CD14-positive monocyte (primary cell): ENCODE results near the gene FRMPD4. TPM values are rescaled to one million over a fixed set of nuclear protein-coding genes. Genes with fewer than 3 reads are reported as not detected.

Experiments used
- DNase-seq, 3 donors: peaks; one replicate each; pipeline ENCODE4 v3.0.0-alpha.2; 2011 to 2022
- H2AFZ ChIP-seq: 2 replicates; pipeline ENCODE4 v1.6.0; 2012; ENCODE audit warnings: mild to moderate bottlenecking, low read depth, low read length, inconsistent platforms; ENCODE audit not compliant: insufficient read depth, poor library complexity, severe bottlenecking
- H3K27ac ChIP-seq, 2 donors: 1 replicate in 1 of 2; 2 replicates in 1 of 2; pipeline ENCODE4 v1.5.1; 2012 to 2013; ENCODE audit warnings: low read length in 2 of 2, control low read depth in 1 of 2, inconsistent platforms in 1 of 2, low read depth in 1 of 2, mild to moderate bottlenecking in 1 of 2
- H3K27me3 ChIP-seq, 2 donors: one replicate each; pipeline versions ENCODE4 v1.6.0 to v1.6.1; 2011 to 2013; ENCODE audit warnings: low read length in 2 of 2; ENCODE audit not compliant: control insufficient read depth in 2 of 2, insufficient read depth in 2 of 2
- H3K36me3 ChIP-seq, 2 donors: replicated peaks in 1 of 2; 1 replicate in 1 of 2; 2 replicates in 1 of 2; pipeline versions ENCODE4 v1.5.1 to v1.6.1; 2012 to 2013; ENCODE audit warnings: low read length in 2 of 2, control low read depth in 1 of 2, inconsistent platforms in 1 of 2, mild to moderate bottlenecking in 1 of 2; ENCODE audit not compliant: insufficient read depth in 2 of 2, control insufficient read depth in 1 of 2
- H3K4me1 ChIP-seq, 2 donors: 1 replicate in 1 of 2; 2 replicates in 1 of 2; pipeline versions ENCODE4 v1.5.1 to v1.6.1; 2012 to 2013; ENCODE audit warnings: low read length in 2 of 2, control low read depth in 1 of 2, inconsistent platforms in 1 of 2, mild to moderate bottlenecking in 1 of 2, moderate library complexity in 1 of 2; ENCODE audit not compliant: insufficient read depth in 2 of 2, control insufficient read depth in 1 of 2
- H3K4me2 ChIP-seq: replicated peaks from 2 replicates; pipeline ENCODE3; 2012; ENCODE audit warnings: low read length, moderate library complexity, mild to moderate bottlenecking; ENCODE audit not compliant: poor library complexity, severe bottlenecking; ENCODE audit errors: extremely low read depth
- H3K4me3 ChIP-seq, 3 experiments: fragments of 200-600 bp in 1 of 3; sonication (generic) in 1 of 3; replicated peaks in 1 of 3; 1 replicate in 2 of 3; 2 replicates in 1 of 3; pipeline ENCODE4 v1.5.1; 2011 to 2013; ENCODE audit warnings: low read length in 3 of 3, mild to moderate bottlenecking in 3 of 3, control low read depth in 2 of 3, low read depth in 2 of 3, inconsistent platforms in 1 of 3, moderate library complexity in 1 of 3
- H3K79me2 ChIP-seq: 2 replicates; pipeline ENCODE4 v1.6.0; 2012; ENCODE audit warnings: mild to moderate bottlenecking, control low read depth, inconsistent platforms, low read length, moderate library complexity; ENCODE audit not compliant: insufficient read depth
- H3K9ac ChIP-seq: 2 replicates; pipeline ENCODE4 v1.6.0; 2017; ENCODE audit warnings: low read length, mild to moderate bottlenecking; ENCODE audit not compliant: insufficient read depth, poor library complexity, severe bottlenecking
- H3K9me3 ChIP-seq, 2 donors: replicated peaks in 1 of 2; 1 replicate in 1 of 2; 2 replicates in 1 of 2; pipeline versions ENCODE4 v1.5.1 to v1.6.1; 2012 to 2013; ENCODE audit warnings: low read length in 2 of 2, control low read depth in 1 of 2; ENCODE audit not compliant: control insufficient read depth in 1 of 2, insufficient read depth in 1 of 2
- H4K20me1 ChIP-seq: 2 replicates; pipeline ENCODE4 v1.6.0; 2012; ENCODE audit warnings: mild to moderate bottlenecking, low read length, control low read depth, moderate library complexity; ENCODE audit not compliant: insufficient read depth
- H3K27ac Mint-ChIP-seq, 7 donors: one replicate each; pipeline ENCODE4 v1.8.0; 2020; ENCODE audit warnings: mild to moderate bottlenecking in 7 of 7, mixed read lengths in 7 of 7, moderate library complexity in 6 of 7, inconsistent platforms in 2 of 7
- H3K27me3 Mint-ChIP-seq, 3 donors: one replicate each; pipeline ENCODE4 v1.8.0; 2021 to 2022; ENCODE audit warnings: low read depth in 3 of 3, mild to moderate bottlenecking in 3 of 3, mixed read lengths in 3 of 3, moderate library complexity in 3 of 3, inconsistent platforms in 1 of 3
- H3K36me3 Mint-ChIP-seq, 2 donors: one replicate each; pipeline ENCODE4 v1.8.0; 2020; ENCODE audit warnings: mixed read lengths in 2 of 2, inconsistent platforms in 1 of 2, mild to moderate bottlenecking in 1 of 2
- H3K4me1 Mint-ChIP-seq: one replicate; pipeline ENCODE4 v1.8.0; 2020; ENCODE audit warnings: mild to moderate bottlenecking, mixed read lengths
- H3K4me3 Mint-ChIP-seq, 2 donors: one replicate each; pipeline ENCODE4 v1.8.0; 2020; ENCODE audit warnings: mild to moderate bottlenecking in 2 of 2, mixed read lengths in 2 of 2, moderate library complexity in 1 of 2
- H3K9me3 Mint-ChIP-seq, 7 donors: one replicate each; pipeline ENCODE4 v1.8.0; 2020 to 2022; ENCODE audit warnings: mixed read lengths in 7 of 7, mild to moderate bottlenecking in 6 of 7, moderate library complexity in 6 of 7, inconsistent platforms in 2 of 7
- WGBS: methylation state at CpG from one replicate; pipeline ENCODE4 v1.1.5; 2013; ENCODE audit warnings: missing lambda C conversion rate; ENCODE audit not compliant: insufficient coverage; 5-methylcytosine and 5-hydroxymethylcytosine counted together
- intact Hi-C, 2 donors: fragments of 100-400 bp; cut with micrococcal nuclease; formaldehyde crosslinking; loops; one replicate each; pipeline versions ENCODE4 v1.15.0 to v1.15.1; 2023
- polyA plus RNA-seq, 3 donors: library from polyadenylated mRNA; depleted of rRNA in 1 of 3; unstranded in 2 of 3; stranded (reverse) in 1 of 3; fragments of 300-500 nt in 2 of 3; fragments of >200 nt in 1 of 3; fragmentation: Illumina TruSeq in 2 of 3; gene quantifications; 1 replicate in 2 of 3; 2 replicates in 1 of 3; pipeline ENCODE4 v1.2.3, GENCODE V29; 2012 to 2021
- TF ChIP-seq, protein P1 (sequence below): fragments of 200-600 bp; IDR thresholded peaks from one replicate; pipeline ENCODE4 v1.8.0; 2022; ENCODE audit warnings: antibody characterized with exemption, mild to moderate bottlenecking

The FRMPD4 gene
- polyA plus RNA-seq, 3 donors: not detected

DNA sequence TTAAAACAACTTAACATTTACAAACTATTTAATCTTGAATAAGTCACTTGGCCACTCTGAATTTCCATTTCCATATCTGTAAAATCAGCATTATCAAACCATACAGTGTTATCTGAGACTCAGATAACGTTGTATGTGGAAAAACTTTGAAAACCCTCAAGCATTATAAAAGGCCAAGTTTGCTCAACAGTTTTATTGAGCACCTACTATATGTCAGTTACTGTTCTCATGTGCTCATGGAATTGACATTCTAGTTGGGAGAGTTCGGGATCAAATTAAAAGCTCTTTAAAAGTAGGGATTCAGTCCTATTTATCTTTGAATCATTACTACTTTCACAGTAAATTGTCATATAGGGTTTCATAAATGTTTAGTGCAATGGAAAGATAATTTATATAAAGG lies 97.9 kb downstream of the FRMPD4 start:
- TF ChIP-seq, protein P1, sequence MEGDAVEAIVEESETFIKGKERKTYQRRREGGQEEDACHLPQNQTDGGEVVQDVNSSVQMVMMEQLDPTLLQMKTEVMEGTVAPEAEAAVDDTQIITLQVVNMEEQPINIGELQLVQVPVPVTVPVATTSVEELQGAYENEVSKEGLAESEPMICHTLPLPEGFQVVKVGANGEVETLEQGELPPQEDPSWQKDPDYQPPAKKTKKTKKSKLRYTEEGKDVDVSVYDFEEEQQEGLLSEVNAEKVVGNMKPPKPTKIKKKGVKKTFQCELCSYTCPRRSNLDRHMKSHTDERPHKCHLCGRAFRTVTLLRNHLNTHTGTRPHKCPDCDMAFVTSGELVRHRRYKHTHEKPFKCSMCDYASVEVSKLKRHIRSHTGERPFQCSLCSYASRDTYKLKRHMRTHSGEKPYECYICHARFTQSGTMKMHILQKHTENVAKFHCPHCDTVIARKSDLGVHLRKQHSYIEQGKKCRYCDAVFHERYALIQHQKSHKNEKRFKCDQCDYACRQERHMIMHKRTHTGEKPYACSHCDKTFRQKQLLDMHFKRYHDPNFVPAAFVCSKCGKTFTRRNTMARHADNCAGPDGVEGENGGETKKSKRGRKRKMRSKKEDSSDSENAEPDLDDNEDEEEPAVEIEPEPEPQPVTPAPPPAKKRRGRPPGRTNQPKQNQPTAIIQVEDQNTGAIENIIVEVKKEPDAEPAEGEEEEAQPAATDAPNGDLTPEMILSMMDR: no peak
- DNase-seq: no peak
- Mint-ChIP-seq H3K9me3 (no peaks in the 10 kb centered on the region), H3K27ac (no peak overlapping the region), H3K4me1 (no peaks in the 10 kb centered on the region), H3K27me3 (no peaks in the 10 kb centered on the region), H3K4me3 (no peak overlapping the region), H3K36me3 (no peaks in the 10 kb centered on the region)
- no CpG with 5 or more reads among the region's 2 CpGs for WGBS
- H3K36me3 ChIP-seq: no peaks in the 10 kb centered on the region
- H3K79me2 ChIP-seq: no peaks in the 10 kb centered on the region
- H3K27me3 ChIP-seq: no peaks in the 10 kb centered on the region
- H3K27ac ChIP-seq: no peak overlapping the region
- no peaks in the 10 kb centered on the region for H4K20me1 ChIP-seq
- H3K4me1 ChIP-seq: no peaks in the 10 kb centered on the region
- H3K4me2 ChIP-seq: no peak overlapping the region
- H3K9me3 ChIP-seq: no peaks in the 10 kb centered on the region
- H2AFZ ChIP-seq: no peak overlapping the region
- intact Hi-C loops: no loop called here
- H3K9ac ChIP-seq: no peak overlapping the region
- no peak overlapping the region for H3K4me3 ChIP-seq

DNA sequence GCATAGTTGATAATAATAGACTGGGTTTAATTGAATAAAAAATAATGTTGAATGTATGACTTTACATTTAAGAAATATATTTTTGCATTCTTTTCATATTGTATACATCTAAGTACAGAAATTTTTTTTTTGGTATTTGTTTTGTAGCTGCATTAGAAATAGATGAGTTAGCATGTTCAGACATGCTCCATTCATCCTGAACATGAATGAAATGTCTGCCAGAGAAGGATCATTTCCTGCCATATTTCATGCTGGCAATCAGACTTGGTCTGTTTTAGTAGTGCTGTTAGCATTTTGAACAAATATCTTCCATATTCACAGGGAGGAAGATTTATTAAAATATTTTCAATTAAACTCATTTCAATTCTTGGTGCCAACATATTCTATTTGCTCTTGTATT lies 98.9 kb downstream of the FRMPD4 start:
- no peak overlapping the region for H3K4me3 Mint-ChIP-seq
- H3K27me3 Mint-ChIP-seq: no peaks in the 10 kb centered on the region
- intact Hi-C loops: no loop called here
- Histone ChIP-seq H3K4me1 (no peaks in the 10 kb centered on the region), H2AFZ (no peak overlapping the region), H3K9ac (no peak overlapping the region), H3K4me3 (no peak overlapping the region), H3K9me3 (no peaks in the 10 kb centered on the region), H4K20me1 (no peaks in the 10 kb centered on the region), H3K27me3 (no peaks in the 10 kb centered on the region), H3K79me2 (no peaks in the 10 kb centered on the region), H3K4me2 (no peak overlapping the region), H3K36me3 (no peaks in the 10 kb centered on the region), H3K27ac (no peak overlapping the region)
- H3K4me1 Mint-ChIP-seq: no peaks in the 10 kb centered on the region
- no peak overlapping the region for H3K27ac Mint-ChIP-seq
- H3K36me3 Mint-ChIP-seq: no peaks in the 10 kb centered on the region
- TF ChIP-seq, protein P1: no peak
- DNase-seq: no peak
- H3K9me3 Mint-ChIP-seq: no peaks in the 10 kb centered on the region
